ENCODE data around the gene NPHP4.
"Not testable (repeated sequence)": the region's sequence is repeated elsewhere in the genome, so short reads cannot be mapped to it uniquely, and the experiment has no call there.

Gene NPHP4

DNA sequence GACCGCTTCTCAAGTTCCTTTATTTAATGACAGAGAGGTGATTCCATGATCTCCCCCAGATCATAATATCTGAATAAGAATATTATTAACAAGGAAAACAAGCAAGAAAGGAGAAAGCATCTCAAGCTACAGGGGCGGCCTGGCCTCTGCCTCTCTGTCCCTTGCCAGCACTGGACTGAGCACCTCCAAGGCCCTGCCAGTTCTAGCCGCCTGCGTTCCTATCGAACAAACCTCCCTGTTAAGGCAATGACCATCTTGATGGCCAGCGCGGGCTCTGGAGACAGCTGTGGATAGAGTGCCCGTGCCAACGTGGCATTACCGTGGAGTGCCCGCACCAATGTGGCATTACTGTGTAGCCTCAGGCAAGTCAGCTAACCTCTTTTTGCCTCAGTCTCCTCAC is 84.8 kb downstream of the NPHP4 start:
- DNase-seq: no peak

DNA sequence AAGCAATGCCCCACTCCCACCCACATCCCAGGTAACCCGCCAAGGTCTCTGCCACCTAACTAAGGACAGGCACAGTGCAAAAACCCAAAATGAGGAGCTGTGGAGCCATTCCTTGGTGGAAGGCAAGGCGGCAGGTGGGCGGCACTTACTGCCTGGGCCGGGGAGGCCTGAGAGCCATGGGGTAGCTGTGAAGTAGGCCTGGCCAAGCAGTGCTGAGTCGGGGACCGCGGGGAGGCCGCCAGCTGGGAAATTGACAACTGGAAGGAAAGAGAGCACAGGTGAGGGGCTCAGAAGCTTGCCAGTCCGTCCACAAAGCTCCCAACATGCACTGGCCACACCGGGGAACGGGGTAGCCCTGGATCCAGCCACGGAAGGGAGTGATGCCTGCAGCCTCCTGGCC is 85.3 kb downstream of the NPHP4 start:
- DNase-seq: no peak

DNA sequence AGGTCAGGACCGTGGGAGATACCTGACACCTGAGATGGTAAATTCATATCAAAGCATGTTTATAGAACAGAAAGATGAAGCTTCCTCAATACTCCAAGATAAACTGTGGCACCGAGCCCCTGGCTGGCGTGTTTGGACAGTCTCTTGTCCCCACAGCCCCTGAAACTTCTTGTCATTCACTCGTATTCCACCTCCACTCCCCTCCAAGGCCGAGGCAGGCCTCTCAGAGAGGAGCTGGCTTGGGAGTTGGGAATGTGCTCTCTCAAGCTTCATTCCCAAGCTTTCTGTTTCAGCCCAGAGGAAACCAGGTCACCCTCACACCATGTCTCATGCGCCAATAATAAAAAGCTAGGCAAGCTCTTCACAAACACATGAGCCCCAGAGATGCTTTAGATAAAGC is 86.1 kb downstream of the NPHP4 start:
- no peak for DNase-seq

DNA sequence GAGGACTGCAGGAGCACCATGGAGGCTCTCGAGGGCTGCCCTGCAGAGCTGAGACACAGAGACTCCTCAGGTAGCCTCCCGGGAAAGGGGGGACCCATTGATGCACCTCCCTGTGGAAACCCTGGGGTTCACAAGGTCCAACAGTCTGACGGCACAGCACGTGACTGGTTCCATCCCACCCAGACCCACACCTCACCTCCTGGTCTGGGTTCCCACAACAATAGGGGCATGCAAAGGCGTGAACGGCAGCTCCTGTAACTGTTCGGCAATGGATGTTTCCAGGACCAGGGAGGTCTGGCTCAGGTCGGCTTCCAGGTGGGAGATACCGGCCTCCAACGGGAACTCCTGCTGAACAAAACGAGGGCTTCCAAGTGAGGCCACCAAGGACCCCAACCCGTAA is 86.8 kb downstream of the NPHP4 start:
- DNase-seq: no peak

DNA sequence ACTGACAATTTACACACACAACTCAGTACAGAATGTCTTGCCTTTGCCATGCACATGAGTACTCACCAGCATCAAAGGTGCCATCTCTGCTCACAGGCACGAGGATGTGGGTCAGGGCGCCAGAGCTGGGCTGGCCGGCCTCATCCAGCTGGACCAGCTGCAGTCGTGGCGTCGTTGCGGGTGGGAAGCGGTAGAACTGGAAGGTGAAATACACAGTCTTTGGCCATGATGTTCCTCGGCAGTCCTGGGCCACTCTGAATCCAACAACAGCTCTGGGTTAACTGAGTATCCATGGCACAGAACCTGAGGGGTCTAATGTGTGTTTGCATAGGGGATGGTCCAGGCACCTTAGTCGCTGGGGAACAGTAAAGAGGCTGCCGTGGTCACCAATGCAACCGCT is 87.7 kb downstream of the NPHP4 start:
- no peak for DNase-seq

DNA sequence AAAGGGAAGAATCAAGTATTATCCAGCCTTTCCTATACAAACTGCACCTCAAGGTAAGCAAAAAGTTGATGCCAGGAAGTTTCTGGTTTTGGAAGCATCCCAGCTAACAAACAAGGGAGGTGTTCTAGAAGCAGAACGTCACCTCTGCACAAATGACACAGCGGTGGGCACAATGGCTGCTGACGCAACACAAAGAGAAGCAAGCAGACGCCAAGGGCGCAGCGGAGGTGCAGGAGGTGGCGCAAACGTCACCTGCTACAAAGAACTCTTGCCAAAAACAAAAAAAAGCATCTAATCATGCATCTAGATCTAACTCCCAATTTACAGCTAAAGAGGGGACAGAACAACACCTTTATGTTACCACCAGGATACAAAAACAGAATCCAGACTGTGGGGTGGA is 88.5 kb downstream of the NPHP4 start:
- DNase-seq: no peak

DNA sequence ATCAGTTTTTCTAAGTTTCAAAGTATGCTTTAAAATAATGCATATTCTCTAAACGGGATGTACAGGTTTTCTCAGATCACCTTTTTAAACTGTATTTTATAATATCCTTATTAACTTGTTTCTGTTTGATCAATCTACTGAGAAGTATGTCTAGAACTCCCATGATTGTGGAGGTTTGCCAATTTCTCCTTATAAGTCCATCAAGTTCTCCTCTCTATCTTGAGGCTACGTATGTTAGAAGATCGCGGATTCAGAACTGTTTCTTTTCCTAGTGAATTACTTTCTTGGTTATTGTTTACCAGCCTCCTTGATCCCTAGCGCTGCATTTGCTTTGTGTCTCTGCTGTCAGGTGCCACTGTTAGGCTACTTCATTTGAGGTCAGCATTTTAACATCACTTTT is 89.2 kb downstream of the NPHP4 start:
- DNase-seq: no peak

DNA sequence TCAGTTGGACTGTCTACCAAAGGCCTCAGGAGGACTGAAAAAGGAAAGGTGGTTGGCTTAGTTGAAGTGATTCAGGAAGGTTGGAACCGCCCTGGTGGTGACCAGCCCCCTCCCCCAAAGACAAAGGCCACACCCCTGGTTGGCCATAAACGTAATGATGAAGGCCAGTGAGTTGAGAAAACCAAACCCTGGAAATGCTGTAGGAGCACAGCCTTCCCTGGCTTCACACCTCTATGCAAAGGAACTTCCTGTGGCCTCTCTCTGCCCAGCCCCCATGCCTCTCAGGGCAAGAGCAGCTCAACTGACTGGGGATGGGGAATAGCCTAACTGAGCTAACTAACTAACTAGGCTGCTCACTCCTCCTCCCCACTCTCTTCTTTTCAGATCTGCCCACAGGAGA is 90.4 kb downstream of the NPHP4 start:
- DNase-seq: no peak

DNA sequence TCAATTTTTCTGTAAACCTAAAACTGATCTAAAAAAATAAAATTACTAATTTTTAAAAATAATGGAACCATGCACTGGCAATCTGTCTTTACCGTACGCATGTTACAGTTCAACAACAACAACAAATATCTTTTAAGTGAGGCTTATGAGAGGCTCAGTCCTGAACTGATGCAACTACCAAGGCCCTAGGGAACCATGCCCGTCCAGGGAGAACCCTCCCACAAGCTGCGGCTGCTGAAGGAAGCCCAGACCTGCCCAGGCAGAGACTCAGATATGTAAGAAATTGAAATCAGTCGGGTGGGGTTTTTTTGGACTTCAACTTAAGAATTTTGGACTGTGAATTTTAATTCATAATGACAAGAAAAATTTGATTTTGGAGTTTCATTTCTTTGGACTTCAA is 91.1 kb downstream of the NPHP4 start:
- DNase-seq: no peak

DNA sequence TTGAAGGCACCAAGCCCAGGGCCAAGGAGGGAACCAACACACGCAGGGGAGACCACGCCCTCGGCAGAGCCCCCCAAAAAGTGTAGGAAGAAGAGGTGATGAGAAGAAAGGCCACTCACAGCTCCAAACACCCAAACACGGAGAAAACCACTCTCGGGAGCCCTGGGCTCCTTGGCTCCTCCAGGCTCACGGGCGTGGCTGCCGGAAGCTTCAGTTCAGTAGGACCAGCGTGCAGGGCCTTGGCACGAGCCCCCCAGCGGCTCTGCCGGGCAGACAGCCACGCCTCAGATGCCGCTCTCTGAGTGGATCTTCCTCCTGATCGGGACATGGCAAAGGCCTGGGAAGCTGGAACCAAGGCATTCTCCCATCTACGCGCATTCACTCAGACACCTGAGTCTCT is 94.0 kb downstream of the NPHP4 start:
- no peak for DNase-seq

DNA sequence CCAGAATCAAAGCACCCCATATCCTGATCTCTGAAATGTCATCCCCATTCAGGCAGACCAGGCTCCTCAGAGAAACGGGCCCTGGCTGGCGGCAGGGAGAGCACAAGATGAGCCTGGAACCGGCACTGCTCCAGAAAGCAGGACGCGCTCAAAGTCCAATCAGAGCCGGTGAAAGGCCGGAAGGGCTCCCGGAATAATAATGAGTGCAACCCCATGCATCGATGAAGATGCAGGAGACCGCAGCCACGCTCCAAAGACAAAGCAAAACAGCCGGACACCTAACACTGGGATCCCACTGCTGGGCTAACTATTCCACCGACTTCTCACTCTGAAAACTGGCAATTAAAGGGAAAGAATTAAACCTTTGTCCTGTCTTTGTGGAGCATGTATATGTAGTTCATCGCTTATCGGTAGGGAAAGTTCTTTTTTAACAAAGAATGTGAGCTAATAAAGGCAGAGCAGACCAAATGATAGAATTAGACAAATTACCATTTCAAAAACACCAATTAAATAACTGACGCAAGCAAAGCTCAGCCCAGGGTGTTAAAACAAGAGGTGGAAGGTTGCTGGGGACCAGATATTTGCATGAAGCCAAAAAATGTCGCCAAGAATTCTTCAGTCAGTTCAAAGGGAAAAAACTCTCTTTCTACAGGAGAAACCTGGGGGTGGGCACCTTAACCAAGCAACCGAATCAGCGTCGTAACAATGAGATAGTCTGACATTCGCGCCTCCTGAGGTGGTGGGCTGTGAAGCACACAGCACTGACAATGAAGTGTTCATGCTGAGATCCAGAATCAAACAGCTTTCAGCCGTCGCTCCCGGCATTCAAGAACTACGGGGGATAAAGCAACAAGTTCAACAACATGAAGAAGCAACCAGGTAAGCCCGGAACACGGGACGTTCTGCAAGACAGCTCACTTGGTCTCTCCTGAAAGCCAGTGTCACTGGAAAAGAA is 95.2 kb downstream of the NPHP4 start:
- no peak for DNase-seq

DNA sequence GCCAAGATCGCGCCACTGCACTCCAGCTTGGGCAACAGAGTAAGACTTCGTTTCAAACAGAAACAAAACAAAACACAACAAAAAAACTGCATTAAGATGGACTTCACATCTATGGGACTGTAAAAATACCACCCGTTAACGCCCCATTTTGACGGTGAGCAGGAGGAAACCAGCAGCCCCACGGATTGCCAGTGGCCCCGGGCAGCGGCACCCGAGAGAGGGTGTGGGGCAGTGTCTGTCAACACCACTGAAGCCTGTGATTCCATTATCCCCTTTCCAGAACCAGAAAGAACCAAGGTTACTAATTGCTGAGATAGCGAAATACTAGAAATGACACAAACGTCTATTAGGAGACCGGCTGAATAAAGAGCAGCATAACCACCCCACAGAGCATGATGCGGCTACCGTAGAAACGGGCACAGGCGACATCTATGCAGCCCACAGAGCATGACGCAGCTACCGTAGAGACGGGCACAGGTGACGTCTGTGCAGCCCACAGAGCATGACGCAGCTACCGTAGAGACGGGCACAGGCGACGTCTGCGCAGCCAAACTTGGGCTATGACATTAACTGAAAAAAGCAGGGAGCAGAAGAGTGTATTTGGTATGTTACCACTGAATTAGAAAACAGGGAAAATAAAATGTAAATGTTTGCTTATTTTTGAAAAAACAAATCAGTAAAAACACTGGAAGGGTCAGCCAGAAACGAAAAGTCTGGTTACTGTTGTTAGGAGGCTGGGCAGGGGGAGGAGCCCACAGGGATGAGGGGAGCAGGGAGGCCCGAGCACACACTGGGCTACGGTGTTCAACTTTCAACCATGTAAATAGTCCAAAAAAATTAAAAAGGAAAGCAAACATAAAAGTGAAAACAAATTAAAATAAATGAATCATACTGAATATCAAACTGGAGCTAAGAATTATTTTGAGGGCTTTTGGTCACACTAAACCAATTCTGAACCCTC is 96.5 kb downstream of the NPHP4 start:
- DNase-seq: no peak

DNA sequence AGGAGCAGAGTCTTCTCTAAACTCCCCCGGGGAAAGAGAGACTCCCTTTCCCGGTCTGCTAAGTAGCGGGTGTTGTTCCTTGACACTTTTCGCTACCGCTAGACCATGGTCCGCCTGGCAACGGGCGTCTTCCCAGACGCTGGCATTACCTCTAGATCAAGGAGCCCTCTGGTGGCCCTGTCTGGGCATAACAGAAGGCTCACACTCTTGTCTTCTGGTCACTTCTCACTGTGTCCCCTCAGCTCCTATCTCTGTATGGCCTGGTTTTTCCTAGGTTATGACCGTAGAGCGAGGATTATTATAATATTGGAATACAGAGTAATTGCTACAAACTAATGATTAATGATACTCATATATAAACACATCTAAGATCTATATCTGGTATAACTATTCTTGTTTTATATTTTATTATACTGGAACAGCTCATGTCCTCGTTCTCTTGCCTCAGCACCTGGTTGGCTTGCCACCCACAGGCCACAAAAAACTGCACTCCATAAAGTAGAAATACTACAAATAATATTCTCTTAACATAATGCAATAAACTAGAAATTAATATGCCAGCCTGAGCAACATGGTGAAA is 98.4 kb downstream of the NPHP4 start:
- not testable (repeated sequence) for DNase-seq

DNA sequence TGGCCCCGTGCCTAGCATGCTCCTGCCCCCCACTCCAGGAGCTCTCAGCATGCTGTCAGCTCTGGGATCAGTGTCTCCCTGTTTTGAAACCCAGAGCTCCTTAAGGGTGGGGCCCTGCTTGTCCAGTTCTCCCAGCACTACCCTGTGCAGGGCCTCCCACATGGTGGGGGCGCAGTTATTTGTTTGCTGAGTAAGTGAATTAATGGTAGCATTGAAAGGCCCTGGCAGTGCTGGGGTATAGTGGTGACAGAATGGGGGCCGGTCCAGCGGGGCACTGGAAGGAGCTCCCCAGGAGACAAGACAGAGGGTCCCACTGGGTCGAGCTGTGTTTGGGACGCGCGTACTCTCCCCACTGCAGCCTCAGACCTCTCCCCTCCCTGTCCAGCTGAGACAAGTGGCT is 99.9 kb downstream of the NPHP4 start:
- no peak for DNase-seq

DNA sequence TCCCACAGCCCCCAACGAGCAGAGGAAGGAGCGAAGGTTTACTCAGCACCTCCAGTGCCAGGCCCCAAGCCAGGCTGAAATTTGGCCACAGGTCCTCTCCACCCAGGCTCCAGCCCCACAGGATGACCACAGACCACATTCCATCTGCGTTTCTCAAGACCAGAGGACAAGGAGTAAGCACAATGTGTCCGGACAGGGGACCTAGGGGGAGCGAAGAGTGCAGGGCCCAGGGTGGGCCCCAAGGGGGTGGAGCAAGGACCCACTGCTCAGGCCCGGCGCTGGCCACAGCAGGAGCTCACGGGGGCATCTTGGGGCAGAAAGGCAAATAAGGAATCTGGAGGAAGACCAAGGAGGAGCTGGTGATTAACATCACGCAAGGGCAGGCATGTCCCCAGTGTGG is 100.5 kb downstream of the NPHP4 start:
- no peak for DNase-seq

DNA sequence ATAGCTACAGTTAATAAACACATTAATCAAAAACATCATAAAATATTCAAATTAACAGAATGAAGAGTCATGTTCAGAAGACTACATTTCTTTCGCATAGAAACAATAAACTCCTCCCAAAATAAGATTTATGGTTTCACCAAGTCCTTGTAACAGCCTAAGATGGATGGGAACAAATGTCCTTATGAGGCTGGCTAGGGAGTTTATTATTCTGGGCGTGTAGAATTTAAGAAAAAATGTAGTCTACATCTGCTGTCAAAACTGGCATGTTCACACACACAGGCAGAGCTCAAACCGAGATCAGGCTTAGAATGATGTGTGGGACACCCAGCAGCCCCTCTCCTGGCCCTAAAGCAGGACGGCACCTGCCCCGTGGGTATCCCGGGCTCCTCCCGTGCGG is 101.1 kb downstream of the NPHP4 start:
- no peak for DNase-seq

DNA sequence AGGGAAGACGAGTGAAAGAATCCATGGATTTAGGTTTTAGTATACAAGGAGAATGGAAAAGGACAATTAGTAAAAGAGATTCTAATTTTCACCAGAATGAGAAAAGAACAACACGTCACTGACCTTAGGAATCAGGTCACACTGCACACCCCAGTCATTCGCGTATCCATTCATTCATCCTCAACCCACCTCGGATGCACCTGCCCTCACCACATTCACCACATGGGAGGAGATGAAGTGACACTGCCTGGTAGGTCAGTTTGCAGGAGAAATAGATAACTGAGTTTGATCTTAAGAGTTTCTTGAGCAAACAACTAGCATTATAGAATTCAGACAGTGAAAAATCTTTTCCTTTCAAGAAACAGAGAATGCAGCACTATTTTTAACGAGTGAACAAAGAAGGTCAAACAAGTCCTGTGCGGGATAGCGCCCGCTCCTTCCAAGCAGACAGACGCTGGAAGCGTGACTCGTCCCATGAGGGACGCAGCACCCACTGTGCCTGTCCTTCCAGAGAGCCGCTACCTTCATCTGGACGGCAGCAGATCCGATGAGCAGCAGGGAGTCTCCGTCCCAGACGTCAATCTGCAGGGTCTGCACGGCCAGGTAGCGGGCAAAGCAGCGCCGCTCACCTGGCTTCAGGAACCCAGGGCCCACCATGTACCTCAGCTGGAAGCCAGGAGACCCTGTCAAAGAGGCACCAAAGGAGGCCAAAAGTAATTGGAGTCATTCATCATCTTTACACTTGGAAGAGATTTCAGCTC is 101.7 kb downstream of the NPHP4 start:
- no peak for DNase-seq

DNA sequence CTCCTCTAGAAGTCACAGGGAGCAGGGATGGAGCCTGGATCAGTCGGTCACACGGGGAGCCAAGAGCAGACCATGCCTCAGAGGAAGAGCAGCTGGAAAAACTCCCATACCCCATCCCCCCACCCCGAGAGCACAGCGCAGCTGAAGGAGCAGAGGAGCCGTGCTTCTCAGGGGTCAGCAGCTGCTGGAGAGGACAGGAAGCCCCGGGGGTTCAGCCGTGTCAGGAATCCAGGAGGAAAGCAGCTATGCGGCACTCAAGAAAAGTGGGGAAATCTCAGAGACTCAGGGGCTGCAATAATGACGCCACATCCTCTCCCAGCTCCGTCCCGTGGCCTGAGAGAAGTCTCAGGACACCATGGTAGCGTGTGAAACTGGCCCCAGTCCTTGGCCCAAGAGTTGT is 102.3 kb downstream of the NPHP4 start:
- no peak for DNase-seq

DNA sequence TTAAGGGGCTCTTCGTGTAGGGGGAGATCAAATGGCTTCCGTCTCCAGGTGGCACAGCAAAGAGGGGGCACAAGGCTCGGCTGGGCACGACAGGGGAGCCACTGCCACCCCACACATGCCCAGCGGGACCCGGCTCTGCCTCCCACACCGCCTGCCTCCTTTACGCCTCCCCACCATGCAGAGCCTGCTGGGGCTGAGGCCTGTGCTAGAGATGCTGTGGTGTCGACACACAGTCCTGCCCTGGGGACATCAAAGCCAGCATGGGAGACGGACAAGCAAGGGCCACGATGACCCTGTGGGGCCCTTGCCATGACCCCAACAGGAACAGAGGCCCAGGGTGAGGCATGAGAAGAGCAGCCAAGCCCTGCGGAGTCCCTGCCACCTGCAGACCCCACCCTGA is 102.8 kb downstream of the NPHP4 start:
- DNase-seq: no peak

DNA sequence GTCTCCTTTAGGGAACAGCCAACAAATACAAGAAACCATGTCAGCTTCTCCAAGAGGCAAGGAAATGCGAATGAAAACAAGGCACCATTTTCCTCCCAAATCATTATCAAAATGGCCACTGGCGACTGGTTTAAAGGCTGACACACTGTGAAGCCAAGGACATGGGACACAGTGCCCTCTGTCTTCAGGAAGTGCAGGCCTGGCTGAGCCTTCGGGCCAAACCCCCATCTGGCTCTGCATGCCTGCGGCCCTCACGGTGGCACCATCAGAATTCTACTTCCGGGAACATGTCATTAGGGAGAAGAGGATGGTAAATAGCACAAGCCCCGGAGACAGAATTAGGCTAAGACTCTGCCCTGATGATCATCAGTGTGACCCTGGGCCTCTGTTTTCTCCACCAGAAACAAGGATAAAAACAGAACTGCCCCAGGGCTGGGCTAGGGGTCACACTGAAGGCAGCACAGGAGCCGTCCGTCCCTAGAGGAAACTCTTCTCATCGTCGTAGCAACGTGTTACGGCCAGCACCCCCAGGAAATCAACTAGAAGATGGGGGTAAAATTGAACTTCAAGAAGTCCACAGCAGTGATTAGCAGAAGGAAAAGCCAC is 103.5 kb downstream of the NPHP4 start:
- DNase-seq: no peak

DNA sequence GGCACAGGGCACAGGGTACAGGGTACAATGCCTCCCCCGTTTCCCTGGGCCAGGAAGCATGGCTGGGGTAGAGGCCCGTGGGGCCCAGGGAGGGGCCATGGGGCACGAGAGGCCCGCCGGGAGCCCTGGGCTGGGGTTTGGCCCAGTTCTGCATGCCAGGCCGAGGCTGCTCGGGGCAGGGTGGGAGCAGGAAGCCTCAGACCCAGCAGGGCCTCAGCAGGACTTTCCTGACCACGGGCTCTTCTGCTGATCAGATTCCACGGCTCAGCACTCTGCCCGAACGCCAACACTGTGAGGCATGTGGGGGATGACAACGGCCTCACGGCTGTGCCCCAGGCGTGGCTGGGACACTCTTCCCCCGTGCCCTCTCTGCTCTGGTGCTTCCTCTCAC is 104.3 kb downstream of the NPHP4 start:
- no peak for DNase-seq

DNA sequence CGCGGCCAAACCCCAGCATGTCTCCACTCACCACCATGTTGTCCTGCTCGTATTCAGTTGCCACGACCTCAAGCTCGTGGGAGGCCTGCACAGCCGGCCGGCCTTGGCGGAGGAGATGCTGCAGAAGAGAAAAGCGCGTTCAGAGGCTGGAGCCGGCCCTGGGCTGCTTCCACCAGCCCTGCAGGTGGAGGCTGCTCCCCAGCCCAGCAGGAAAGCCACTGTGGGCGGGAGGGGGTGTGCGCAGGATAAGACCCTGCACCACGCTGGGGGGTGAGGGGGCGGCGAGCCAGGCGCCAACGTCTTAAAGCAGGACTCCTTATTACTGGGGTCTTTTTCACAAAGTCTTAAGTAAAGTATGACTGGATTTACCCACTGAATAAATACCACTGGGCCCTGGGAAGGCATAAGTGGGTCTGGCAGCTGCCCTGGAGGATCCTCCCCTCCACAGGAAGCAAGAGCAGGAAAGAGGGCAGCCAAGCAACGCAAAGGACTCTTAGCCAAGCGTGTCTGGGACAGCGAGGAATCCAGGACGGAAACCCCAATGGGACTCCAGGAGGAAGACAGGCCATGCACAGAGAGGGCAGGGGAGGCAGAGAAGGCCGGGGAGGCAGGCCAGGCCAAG is 104.8 kb downstream of the NPHP4 start:
- no peak for DNase-seq

Measured in NCI-H748 treated with DMSO at 0.1 percent for 48 hours (cell line).